ENCODE results near the gene CFHR5.
"Not testable (repeated sequence)": the region's sequence is repeated elsewhere in the genome, so short reads cannot be mapped to it uniquely, and the experiment has no call there.

The CFHR5 gene

DNA sequence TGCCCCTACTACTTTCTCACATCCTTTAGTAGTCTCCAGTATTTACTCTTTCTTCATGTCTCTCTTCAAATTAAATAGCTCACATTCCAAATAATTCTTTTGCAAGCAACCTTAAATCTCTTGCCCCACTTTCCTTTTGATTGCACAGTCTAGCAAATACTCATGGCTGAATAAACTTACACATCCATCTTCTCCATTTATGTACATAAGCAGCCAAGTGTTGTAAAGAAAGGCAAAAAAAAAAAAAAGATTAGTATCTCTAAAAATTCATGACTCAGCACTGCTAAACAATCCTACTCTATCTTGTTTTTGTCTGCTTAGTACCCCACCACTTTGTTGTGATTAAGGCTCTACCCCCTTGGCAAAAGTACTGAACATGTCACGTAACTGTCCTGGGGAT lies 47.1 kb downstream of the CFHR5 start:
- DNase-seq: no peak

DNA sequence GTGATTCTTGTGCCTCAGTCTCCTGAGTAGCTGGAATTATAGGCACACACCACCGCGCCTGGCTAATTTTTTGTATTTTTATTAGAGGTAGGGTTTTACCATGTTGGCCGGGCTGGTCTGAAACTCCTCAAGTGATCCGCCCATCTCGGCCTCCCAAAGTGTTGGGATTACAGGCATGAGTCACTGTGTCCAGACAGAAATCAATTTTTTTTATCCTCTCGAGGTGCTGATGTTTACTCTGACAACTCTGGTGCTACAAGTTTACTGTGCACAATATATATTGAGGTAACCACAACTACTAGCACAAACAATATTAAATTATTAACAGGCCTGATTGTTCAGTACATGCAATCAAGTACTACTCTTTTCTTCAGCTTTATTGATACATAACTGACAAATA lies 50.0 kb downstream of the CFHR5 start:
- DNase-seq: no peak

DNA sequence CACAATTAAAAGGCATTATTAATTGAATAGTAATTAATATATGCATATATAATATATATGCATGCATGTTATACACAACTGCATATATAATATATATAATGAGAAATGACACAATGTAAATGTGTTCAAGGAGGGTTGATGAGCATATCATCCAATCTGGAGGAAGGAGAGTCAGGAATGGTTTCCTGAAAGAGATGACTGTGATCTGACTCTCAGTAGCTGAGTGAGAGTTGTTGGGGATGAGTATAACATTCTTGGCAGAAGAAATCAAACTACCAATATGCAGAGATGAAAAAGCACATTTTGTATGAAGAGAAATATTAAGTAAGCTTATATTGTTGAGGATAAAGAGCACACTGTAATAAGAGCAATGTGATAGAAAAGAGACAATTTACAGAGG lies 52.4 kb downstream of the CFHR5 start:
- DNase-seq: no peak

DNA sequence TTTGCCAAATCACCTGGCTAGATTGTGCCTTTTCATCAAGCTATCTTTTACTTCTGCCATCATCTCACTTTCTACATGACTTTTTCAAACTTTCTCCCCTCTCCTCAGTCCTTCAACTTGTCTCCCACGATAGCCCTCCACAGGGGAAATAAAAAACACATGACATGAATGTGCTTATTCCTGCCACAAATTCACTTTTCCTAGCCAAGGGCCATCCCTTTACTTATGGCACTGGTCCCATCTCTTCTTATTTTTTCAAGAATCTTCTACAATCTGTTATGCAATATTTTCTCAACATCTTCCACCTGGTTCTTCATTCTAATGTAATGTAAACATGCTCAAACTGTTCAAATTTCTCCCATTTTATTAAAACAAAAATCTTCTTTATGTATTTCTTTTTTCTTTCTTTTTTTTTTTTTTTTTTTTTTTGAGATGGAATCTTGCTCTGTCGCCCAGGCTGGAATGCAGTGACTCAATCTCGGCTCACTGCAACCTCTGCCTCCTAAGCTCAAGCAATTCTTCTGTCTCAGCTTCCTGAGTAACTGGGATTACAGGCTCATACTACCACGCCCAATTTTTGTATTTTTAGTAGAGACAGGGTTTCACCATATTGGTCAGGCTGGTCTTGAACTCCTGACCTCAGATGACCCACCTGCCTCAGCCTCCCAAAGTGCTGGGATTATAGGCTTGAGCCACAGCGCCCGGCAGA lies 57.4 kb downstream of the CFHR5 start:
- not testable (repeated sequence) for DNase-seq

DNA sequence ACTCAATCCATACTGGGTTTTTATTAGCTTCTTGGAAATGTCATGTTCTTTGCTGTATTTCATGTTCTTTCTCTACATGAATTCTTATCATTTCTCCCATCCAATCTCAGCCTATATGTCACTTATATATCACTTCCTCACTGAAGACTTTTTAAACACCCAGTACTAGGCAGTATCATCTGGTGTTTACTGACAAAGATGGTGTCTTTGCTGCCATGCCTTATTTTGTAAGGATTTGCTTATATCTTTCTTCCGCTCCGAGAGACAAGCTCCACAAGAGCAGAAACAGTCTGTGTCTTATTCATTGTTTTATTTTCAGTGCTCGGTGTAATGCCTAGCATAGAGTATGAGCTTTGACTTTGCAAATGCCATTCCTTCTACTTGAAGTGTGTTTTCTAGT lies 59.5 kb downstream of the CFHR5 start:
- no peak for DNase-seq

DNA sequence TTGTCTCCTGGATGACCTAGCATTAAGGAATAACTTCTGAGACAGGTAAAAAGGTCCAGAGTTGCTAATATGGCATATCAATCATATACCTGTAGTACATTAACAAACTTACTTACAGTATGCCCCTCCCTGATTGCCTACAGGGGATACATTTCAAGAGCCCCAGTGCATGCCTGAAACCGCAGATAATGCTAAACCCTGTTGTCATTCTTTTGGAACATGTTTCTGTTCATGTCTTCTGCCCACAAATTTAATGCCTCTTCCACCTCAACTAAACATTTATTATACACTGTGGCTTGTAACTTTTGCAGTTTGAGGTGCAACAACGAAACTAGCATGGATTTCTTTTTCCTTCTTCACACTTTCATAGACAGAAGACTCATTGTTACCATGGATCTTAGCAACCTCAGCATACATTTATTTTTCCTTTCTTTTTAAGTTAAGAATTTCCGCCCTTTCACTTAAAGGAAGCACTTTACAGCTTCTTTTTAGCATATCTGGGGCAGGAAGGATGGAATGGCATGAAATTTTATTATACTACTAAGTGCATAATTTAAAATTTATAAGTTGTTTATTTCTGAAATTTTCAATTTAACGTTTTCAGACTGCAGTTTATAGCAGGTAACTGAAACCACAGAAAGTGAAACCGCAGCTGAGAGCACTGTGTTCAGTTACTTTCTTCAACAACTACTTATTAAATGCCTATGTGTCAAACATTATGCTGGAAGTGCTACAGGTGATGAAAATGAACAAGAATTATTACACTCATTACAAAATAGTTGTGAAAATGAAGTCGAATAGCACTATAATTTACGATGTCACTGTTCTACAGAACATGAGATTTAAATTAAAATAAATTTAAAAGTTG lies 64.4 kb downstream of the CFHR5 start:
- DNase-seq: no peak

DNA sequence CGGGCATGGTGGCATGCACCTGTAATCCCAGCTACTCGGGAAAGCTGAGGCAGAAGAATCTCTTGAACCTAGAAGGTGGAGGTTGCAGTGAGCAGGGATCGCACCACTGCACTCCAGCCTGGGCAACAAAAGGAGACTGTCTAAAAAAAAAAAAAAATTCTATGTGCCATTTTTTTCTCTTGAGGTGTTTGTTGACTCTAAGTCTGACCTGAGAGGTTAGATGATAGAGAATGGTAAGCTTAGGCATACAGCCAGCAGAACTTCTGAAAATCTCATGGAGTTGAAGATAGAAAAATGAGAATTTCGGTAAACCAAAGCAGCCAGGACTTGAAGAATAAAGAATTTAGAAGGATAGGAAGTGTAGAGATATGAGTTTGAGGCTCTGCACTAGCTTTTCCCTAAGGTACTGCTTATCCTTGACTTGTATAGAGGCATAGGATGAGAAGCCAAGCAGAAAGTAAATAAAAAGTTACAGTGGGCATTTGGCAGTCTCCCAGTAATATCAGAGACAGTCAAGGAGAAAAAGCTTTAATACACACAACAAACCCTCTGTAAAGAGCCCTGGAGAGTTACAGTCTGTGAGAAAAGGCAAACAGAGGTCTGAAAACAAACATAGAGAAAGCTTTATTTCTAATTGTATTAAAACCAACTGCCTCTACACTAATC lies 65.5 kb downstream of the CFHR5 start:
- no peak for DNase-seq

DNA sequence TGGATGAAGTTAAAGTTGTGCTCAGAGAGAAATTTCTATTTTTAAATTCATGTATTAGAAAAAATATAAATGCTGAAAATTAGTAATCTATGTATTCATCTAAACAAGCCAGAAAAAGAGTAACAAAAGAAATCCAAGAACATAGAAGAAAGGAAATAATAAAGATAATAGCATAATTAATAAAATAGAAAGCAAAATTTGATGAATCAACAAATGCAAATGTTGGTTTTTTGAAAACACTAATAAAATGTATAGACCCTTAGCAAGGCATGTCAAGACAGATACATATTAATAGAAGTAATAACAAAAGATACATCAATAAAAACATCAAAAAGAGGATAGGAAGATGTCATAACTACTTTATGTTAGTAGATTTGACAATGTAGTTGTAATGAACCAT lies 71.7 kb downstream of the CFHR5 start:
- DNase-seq: no peak

Measured in CD4-positive, alpha-beta T cell treated with Interleukin-6 for 4 hours (primary cell).